OCI-LY7 (cell line): ENCODE data around the gene GPHN. TPM values are rescaled to one million over a fixed set of nuclear protein-coding genes. Genes with fewer than 3 reads are reported as not detected.

Experiments used
- BruUV-seq: library from RNA; stranded (reverse); fragments of 400-500 nt; replicated peaks from 2 replicates; lab custom pipeline; 2021; lab: Mats Ljungman, UMichigan
- CTCF ChIA-PET: fragments of 300-600 bp; sonication (Branson Sonifier 250); formaldehyde crosslinking; loops from one replicate; lab custom pipeline; 2022; ENCODE audit warnings: antibody characterized with exemption; ENCODE audit not compliant: unreplicated experiment; lab: Charles Lee
- POLR2A ChIA-PET: fragments of 300-600 bp; sonication (Branson Sonifier 250); formaldehyde crosslinking; loops from one replicate; lab custom pipeline; 2022; ENCODE audit warnings: antibody characterized with exemption; lab: Charles Lee
- DNase-seq: peaks from one replicate; pipeline ENCODE4 v3.0.0-alpha.2; 2015; ENCODE audit warnings: low spot score
- H2AFZ ChIP-seq: fragments of 200-600 bp; sonication (generic), shearing (Covaris generic); 2 replicates; pipeline ENCODE4 v1.6.1; 2014; ENCODE audit warnings: mild to moderate bottlenecking, antibody characterized with exemption, low read length, moderate library complexity
- H3K27ac ChIP-seq: fragments of 200-600 bp; sonication (generic); 2 replicates; pipeline ENCODE4 v1.5.1; 2014; ENCODE audit warnings: mixed run types, low read depth, mild to moderate bottlenecking, moderate library complexity, low read length, inconsistent platforms; ENCODE audit not compliant: poor library complexity, severe bottlenecking
- H3K36me3 ChIP-seq: fragments of 200-600 bp; sonication (generic); 2 replicates; pipeline ENCODE4 v1.6.1; 2014; ENCODE audit warnings: mild to moderate bottlenecking, antibody characterized with exemption, low read length, moderate library complexity, mixed read lengths; ENCODE audit not compliant: insufficient read depth
- H3K4me1 ChIP-seq: fragments of 200-600 bp; sonication (generic); 2 replicates; pipeline ENCODE4 v1.5.1; 2014; ENCODE audit warnings: mild to moderate bottlenecking, low read length; ENCODE audit not compliant: insufficient read depth, poor library complexity, severe bottlenecking
- H3K4me2 ChIP-seq: fragments of 200-600 bp; sonication (generic); 2 replicates; pipeline ENCODE4 v1.6.1; 2014; ENCODE audit warnings: mild to moderate bottlenecking, low read length
- H3K4me3 ChIP-seq: fragments of 200-600 bp; sonication (generic); 2 replicates; pipeline ENCODE4 v1.5.1; 2014; ENCODE audit warnings: mild to moderate bottlenecking, low read depth, low read length; ENCODE audit not compliant: poor library complexity, severe bottlenecking
- H3K79me2 ChIP-seq: fragments of 200-600 bp; sonication (generic); 2 replicates; pipeline ENCODE4 v1.6.1; 2016; ENCODE audit warnings: low read depth, mild to moderate bottlenecking, low read length, moderate library complexity, mixed read lengths; ENCODE audit not compliant: insufficient read depth
- H3K9me2 ChIP-seq: fragments of 200-600 bp; sonication (generic); 2 replicates; pipeline ENCODE4 v1.6.1; 2016; ENCODE audit warnings: mild to moderate bottlenecking, low read length, mixed read lengths; ENCODE audit not compliant: insufficient read depth
- H3K9me3 ChIP-seq: fragments of 200-600 bp; sonication (generic); 2 replicates; pipeline ENCODE4 v1.6.1; 2014; ENCODE audit warnings: mild to moderate bottlenecking, mixed run types, low read length, mixed read lengths
- H4K20me1 ChIP-seq: fragments of 200-600 bp; sonication (generic); 2 replicates; pipeline ENCODE4 v1.6.1; 2014; ENCODE audit warnings: mild to moderate bottlenecking, antibody characterized with exemption, low read length, moderate library complexity, mixed read lengths; ENCODE audit not compliant: insufficient read depth
- CTCF ChIP-seq: fragments of 200-600 bp; sonication (generic); conservative IDR thresholded peaks from 2 replicates; pipeline ENCODE4 v1.5.1; 2014; ENCODE audit warnings: mild to moderate bottlenecking, antibody characterized with exemption, low read length, moderate library complexity, mixed read lengths
- EZH2phosphoT487 ChIP-seq: fragments of 200-600 bp; sonication (generic); IDR thresholded peaks from 2 replicates; pipeline ENCODE4 v1.6.1; 2018; ENCODE audit warnings: low read depth, borderline replicate concordance, mild to moderate bottlenecking, mixed run types, antibody characterized with exemption, low read length, moderate library complexity, mixed read lengths
- intact Hi-C: fragments of 100-400 bp; cut with micrococcal nuclease; formaldehyde crosslinking; loops from one replicate; pipeline ENCODE4 v1.10.0; 2022; ENCODE audit not compliant: unreplicated experiment
- total RNA-seq, 2 experiments: library from RNA; depleted of rRNA in 1 of 2; stranded (reverse); fragments of >200 nt in 1 of 2; shearing (Covaris generic) in 1 of 2; gene quantifications; 2 replicates each; pipeline ENCODE4 v1.2.3, GENCODE V29; 2014 to 2022

GPHN gene
- total RNA-seq, 2 experiments from 2014 or later = not detected

GRCh38 chr14:67019796-67020195 lies 511.8 kb downstream of the GPHN start:
- Histone ChIP-seq H2AFZ (no peak overlapping the region), H3K9me2 (no peaks in the 10 kb centered on the region), H4K20me1 (no peaks in the 10 kb centered on the region), H3K4me1 (peaks cover 10% of the 10 kb centered on the region), H3K4me3 (no peak overlapping the region), H3K27ac (no peak overlapping the region), H3K9me3 (no peaks in the 10 kb centered on the region), H3K79me2 (no peaks in the 10 kb centered on the region), H3K4me2 (no peak overlapping the region), H3K36me3 (no peaks in the 10 kb centered on the region)
- ChIA-PET POLR2A (interaction anchor here (0.6 kb wide), 2 partner anchors 96 to 130 kb away, joined by 3 to 4 read pairs; no protein-coding TSS in a partner anchor), CTCF (no interaction called here)
- no TSS peak for BruUV-seq
- DNase-seq = no peak
- no peak for TF ChIP-seq EZH2phosphoT487
- TF ChIP-seq CTCF = no peak
- intact Hi-C loops = no loop called here

GRCh38 chr14:67031920-67032774 lies 524.2 kb downstream of the GPHN start:
- no peaks in the 10 kb centered on the region for H3K36me3 ChIP-seq
- H4K20me1 ChIP-seq = no peaks in the 10 kb centered on the region
- H3K4me1 ChIP-seq = no peaks in the 10 kb centered on the region
- no peak for DNase-seq
- no peak for TF ChIP-seq CTCF
- TF ChIP-seq EZH2phosphoT487 = no peak
- H3K9me2 ChIP-seq = no peaks in the 10 kb centered on the region
- H3K79me2 ChIP-seq = no peaks in the 10 kb centered on the region
- BruUV-seq = no TSS peak
- H3K4me2 ChIP-seq = no peak overlapping the region
- intact Hi-C loops = no loop called here
- H3K27ac ChIP-seq = no peak overlapping the region
- CTCF ChIA-PET = no interaction called here
- POLR2A ChIA-PET = no interaction called here
- no peaks in the 10 kb centered on the region for H3K9me3 ChIP-seq
- H2AFZ ChIP-seq = no peak overlapping the region
- no peak overlapping the region for H3K4me3 ChIP-seq

GRCh38 chr14:67045440-67045839 lies 537.5 kb downstream of the GPHN start:
- Histone ChIP-seq H4K20me1 (no peaks in the 10 kb centered on the region), H3K4me3 (no peak overlapping the region), H2AFZ (no peak overlapping the region), H3K4me1 (no peaks in the 10 kb centered on the region), H3K9me3 (no peaks in the 10 kb centered on the region), H3K27ac (no peak overlapping the region), H3K9me2 (no peaks in the 10 kb centered on the region), H3K4me2 (no peak overlapping the region), H3K79me2 (no peaks in the 10 kb centered on the region), H3K36me3 (no peaks in the 10 kb centered on the region)
- ChIA-PET CTCF (no interaction called here), POLR2A (no interaction called here)
- TF ChIP-seq CTCF (no peak), EZH2phosphoT487 (no peak)
- intact Hi-C loops = no loop called here
- no peak for DNase-seq
- no TSS peak for BruUV-seq
